ENCODE data around the gene ASRGL1. TPM values are rescaled to one million over a fixed set of nuclear protein-coding genes. Genes with fewer than 3 reads are reported as not detected.
"Not testable (repeated sequence)": the region's sequence is repeated elsewhere in the genome, so short reads cannot be mapped to it uniquely, and the experiment has no call there.

The ASRGL1 gene
- total RNA-seq, 5 donors from 2014 or later (not counting 1 experiment from before 2014, with no cell fraction given): 0.88 to 2.6 (median 1.9) TPM

- H3K27me3 Mint-ChIP-seq: peaks cover 31 to 35% of the 10 kb centered on the region in 2 donors
- DNase-seq (no peak), ATAC-seq (replicated peaks in 1 of 4) (no peak)
- no peak overlapping the region for H3K27ac Mint-ChIP-seq
- no peaks in the 10 kb centered on the region for H3K36me3 Mint-ChIP-seq
- H3K27me3 ChIP-seq (replicated peaks in 1 of 2; ENCODE audit: control insufficient read depth in 2 of 2, extremely low read depth in 1 of 2, insufficient read depth in 2 of 2, low read length in 1 of 2): peaks cover 0 to 27% of the 10 kb centered on the region in 2 experiments
- no peaks in the 10 kb centered on the region for H3K9me3 ChIP-seq
- no peaks in the 10 kb centered on the region for H3K9me3 Mint-ChIP-seq
- no peaks in the 10 kb centered on the region for H3K36me3 ChIP-seq (ENCODE audit: control insufficient read depth in 2 of 2, extremely low read depth in 1 of 2, insufficient read depth in 1 of 2, low read length in 1 of 2)
- POLR2A ChIA-PET: no interaction called here
- CTCF ChIA-PET: interaction anchor here in 1 of 2 donors (0.8 kb wide), 1 partner anchor 24 kb away, joined by 3 read pairs; no protein-coding TSS in a partner anchor
- H3K4me3 Mint-ChIP-seq: no peak overlapping the region
- 83% methylated on average over 1 of the region's 1 CpG for WGBS (ENCODE audit: insufficient coverage)
- no peak overlapping the region for H3K27ac ChIP-seq (ENCODE audit: low read length)
- peaks cover 9 to 12% (median 12%) of the 10 kb centered on the region in 3 donors for H3K4me1 Mint-ChIP-seq
- peaks cover 0 to 14% of the 10 kb centered on the region in 2 experiments for H3K4me1 ChIP-seq (ENCODE audit: control insufficient read depth in 1 of 2, extremely low read depth in 1 of 2, insufficient read depth in 2 of 2, low read length in 2 of 2)
- H3K4me3 ChIP-seq (ENCODE audit: control insufficient read depth in 1 of 2, extremely low read depth in 1 of 2, low read length in 1 of 2): no peak overlapping the region
Observed at GRCh38 chr11:62315431-62315830, 21.8 kb upstream of the ASRGL1 start.

GRCh38 chr11:62322524-62322923 is 14.7 kb upstream of the ASRGL1 start:
- WGBS (ENCODE audit: insufficient coverage): 100% methylated on average over 1 of the region's 2 CpGs
- Histone ChIP-seq H3K9me3 (no peaks in the 10 kb centered on the region), H3K27me3 (replicated peaks in 1 of 2; ENCODE audit: control insufficient read depth in 2 of 2, extremely low read depth in 1 of 2, insufficient read depth in 2 of 2, low read length in 1 of 2) (peaks cover 0 to 17% of the 10 kb centered on the region in 2 experiments), H3K27ac (ENCODE audit: low read length) (no peak overlapping the region), H3K4me3 (ENCODE audit: control insufficient read depth in 1 of 2, extremely low read depth in 1 of 2, low read length in 1 of 2) (no peak overlapping the region), H3K4me1 (ENCODE audit: control insufficient read depth in 1 of 2, extremely low read depth in 1 of 2, insufficient read depth in 2 of 2, low read length in 2 of 2) (no peaks in the 10 kb centered on the region), H3K36me3 (ENCODE audit: control insufficient read depth in 2 of 2, extremely low read depth in 1 of 2, insufficient read depth in 1 of 2, low read length in 1 of 2) (no peaks in the 10 kb centered on the region)
- peaks cover 4 to 19% of the 10 kb centered on the region in 2 donors for H3K27me3 Mint-ChIP-seq
- DNase-seq (no peak), ATAC-seq (replicated peaks in 1 of 4) (no peak)
- H3K36me3 Mint-ChIP-seq: no peaks in the 10 kb centered on the region
- H3K27ac Mint-ChIP-seq: no peak overlapping the region
- H3K4me3 Mint-ChIP-seq: no peak overlapping the region
- H3K4me1 Mint-ChIP-seq: no peaks in the 10 kb centered on the region
- ChIA-PET CTCF (interaction anchor here in 1 of 2 donors (0.7 to 0.9 kb wide), 2 partner anchors 11 to 468 kb away, joined by 3 read pairs; no protein-coding TSS in a partner anchor), POLR2A (interaction anchor here in 1 of 2 donors (0.5 kb wide), 1 partner anchor 164 kb away, joined by 5 read pairs; no protein-coding TSS in a partner anchor)
- no peaks in the 10 kb centered on the region for H3K9me3 Mint-ChIP-seq

GRCh38 chr11:62324731-62325556 is 12.3 kb upstream of the ASRGL1 start:
- POLR2A ChIA-PET: no interaction called here
- no peaks in the 10 kb centered on the region for H3K36me3 ChIP-seq (ENCODE audit: control insufficient read depth in 2 of 2, extremely low read depth in 1 of 2, insufficient read depth in 1 of 2, low read length in 1 of 2)
- Mint-ChIP-seq H3K4me1 (no peaks in the 10 kb centered on the region), H3K27me3 (peaks cover 4 to 13% of the 10 kb centered on the region in 2 donors), H3K4me3 (no peak overlapping the region), H3K36me3 (no peaks in the 10 kb centered on the region), H3K9me3 (no peaks in the 10 kb centered on the region), H3K27ac (no peak overlapping the region)
- peak in 30 of 35 experiments; percentile 23 to 64 (median 48) for DNase-seq
- no peak overlapping the region for H3K27ac ChIP-seq (ENCODE audit: low read length)
- peak in 3 of 4 experiments; percentile 67 to 83 (median 70) for ATAC-seq (replicated peaks in 1 of 4)
- no peaks in the 10 kb centered on the region for H3K9me3 ChIP-seq
- H3K27me3 ChIP-seq (replicated peaks in 1 of 2; ENCODE audit: control insufficient read depth in 2 of 2, extremely low read depth in 1 of 2, insufficient read depth in 2 of 2, low read length in 1 of 2): peaks cover 0 to 24% of the 10 kb centered on the region in 2 experiments
- 0% methylated on average over 1 of the region's 18 CpGs for WGBS (ENCODE audit: insufficient coverage)
- CTCF ChIA-PET: no interaction called here
- no peaks in the 10 kb centered on the region for H3K4me1 ChIP-seq (ENCODE audit: control insufficient read depth in 1 of 2, extremely low read depth in 1 of 2, insufficient read depth in 2 of 2, low read length in 2 of 2)
- H3K4me3 ChIP-seq (ENCODE audit: control insufficient read depth in 1 of 2, extremely low read depth in 1 of 2, low read length in 1 of 2): no peak overlapping the region

GRCh38 chr11:62325781-62326180 is 11.5 kb upstream of the ASRGL1 start:
- DNase-seq; ATAC-seq (replicated peaks in 1 of 4); H3K36me3 Mint-ChIP-seq; H3K4me3 Mint-ChIP-seq; H3K36me3 ChIP-seq (ENCODE audit: control insufficient read depth in 2 of 2, extremely low read depth in 1 of 2, insufficient read depth in 1 of 2, low read length in 1 of 2); H3K27ac ChIP-seq (ENCODE audit: low read length); H3K4me1 ChIP-seq (ENCODE audit: control insufficient read depth in 1 of 2, extremely low read depth in 1 of 2, insufficient read depth in 2 of 2, low read length in 2 of 2); CTCF ChIA-PET; H3K9me3 ChIP-seq; H3K4me1 Mint-ChIP-seq; POLR2A ChIA-PET; H3K9me3 Mint-ChIP-seq; H3K4me3 ChIP-seq (ENCODE audit: control insufficient read depth in 1 of 2, extremely low read depth in 1 of 2, low read length in 1 of 2); H3K27ac Mint-ChIP-seq: not testable (repeated sequence)
- 100% methylated on average over 2 of the region's 5 CpGs for WGBS (ENCODE audit: insufficient coverage)
- peaks cover 7 to 12% of the 10 kb centered on the region in 2 donors for H3K27me3 Mint-ChIP-seq
- peaks cover 0 to 24% of the 10 kb centered on the region in 2 experiments for H3K27me3 ChIP-seq (replicated peaks in 1 of 2; ENCODE audit: control insufficient read depth in 2 of 2, extremely low read depth in 1 of 2, insufficient read depth in 2 of 2, low read length in 1 of 2)

GRCh38 chr11:62326719-62327118 is 10.5 kb upstream of the ASRGL1 start:
- POLR2A ChIA-PET; H3K9me3 ChIP-seq; H3K27ac ChIP-seq (ENCODE audit: low read length); H3K4me1 Mint-ChIP-seq; CTCF ChIA-PET; H3K36me3 ChIP-seq (ENCODE audit: control insufficient read depth in 2 of 2, extremely low read depth in 1 of 2, insufficient read depth in 1 of 2, low read length in 1 of 2); H3K27ac Mint-ChIP-seq; H3K4me3 Mint-ChIP-seq; H3K9me3 Mint-ChIP-seq; H3K4me3 ChIP-seq (ENCODE audit: control insufficient read depth in 1 of 2, extremely low read depth in 1 of 2, low read length in 1 of 2); DNase-seq; H3K4me1 ChIP-seq (ENCODE audit: control insufficient read depth in 1 of 2, extremely low read depth in 1 of 2, insufficient read depth in 2 of 2, low read length in 2 of 2); H3K36me3 Mint-ChIP-seq; ATAC-seq (replicated peaks in 1 of 4): not testable (repeated sequence)
- H3K27me3 Mint-ChIP-seq: peaks cover 14 to 15% of the 10 kb centered on the region in 2 donors
- peaks cover 0 to 14% of the 10 kb centered on the region in 2 experiments for H3K27me3 ChIP-seq (replicated peaks in 1 of 2; ENCODE audit: control insufficient read depth in 2 of 2, extremely low read depth in 1 of 2, insufficient read depth in 2 of 2, low read length in 1 of 2)
- 61% methylated on average over 2 of the region's 6 CpGs for WGBS (ENCODE audit: insufficient coverage)

- peaks cover 0 to 13% of the 10 kb centered on the region in 2 experiments for H3K27me3 ChIP-seq (replicated peaks in 1 of 2; ENCODE audit: control insufficient read depth in 2 of 2, extremely low read depth in 1 of 2, insufficient read depth in 2 of 2, low read length in 1 of 2)
- H3K4me1 Mint-ChIP-seq; H3K4me1 ChIP-seq (ENCODE audit: control insufficient read depth in 1 of 2, extremely low read depth in 1 of 2, insufficient read depth in 2 of 2, low read length in 2 of 2); CTCF ChIA-PET; DNase-seq; H3K27ac Mint-ChIP-seq; H3K9me3 Mint-ChIP-seq; H3K4me3 ChIP-seq (ENCODE audit: control insufficient read depth in 1 of 2, extremely low read depth in 1 of 2, low read length in 1 of 2); H3K36me3 Mint-ChIP-seq; H3K9me3 ChIP-seq; ATAC-seq (replicated peaks in 1 of 4); POLR2A ChIA-PET; H3K27ac ChIP-seq (ENCODE audit: low read length); H3K36me3 ChIP-seq (ENCODE audit: control insufficient read depth in 2 of 2, extremely low read depth in 1 of 2, insufficient read depth in 1 of 2, low read length in 1 of 2); H3K4me3 Mint-ChIP-seq: not testable (repeated sequence)
- WGBS (ENCODE audit: insufficient coverage): 89% methylated on average over 3 of the region's 14 CpGs
- peaks cover 14 to 15% of the 10 kb centered on the region in 2 donors for H3K27me3 Mint-ChIP-seq
Observed at GRCh38 chr11:62327541-62327940, 9.7 kb upstream of the ASRGL1 start.

All from T-cell (primary cell).